Panc1 (cell line): ENCODE results near the gene TP53BP2. TPM values are rescaled to one million over a fixed set of nuclear protein-coding genes. Genes with fewer than 3 reads are reported as not detected.

Source experiments
- ATAC-seq: fragments of 200-7000 bp; cut with Tn5 transposase; 2 replicates; pipeline ENCODE4 v1.9.1; 2020; ENCODE audit warnings: mild to moderate bottlenecking, moderate library complexity
- BruUV-seq: library from RNA; stranded (reverse); fragments of 400-500 nt; replicated peaks from 2 replicates; lab custom pipeline; 2021; lab: Mats Ljungman, UMichigan
- CTCF ChIA-PET: fragments of 300-600 bp; sonication (Branson Sonifier 250); formaldehyde crosslinking; loops from one replicate; lab custom pipeline; 2022; ENCODE audit warnings: antibody characterized with exemption; lab: Charles Lee
- POLR2A ChIA-PET: fragments of 300-600 bp; sonication (Branson Sonifier 250); formaldehyde crosslinking; loops from one replicate; lab custom pipeline; 2022; ENCODE audit warnings: antibody characterized with exemption; lab: Charles Lee
- DNase-seq: peaks from one replicate; pipeline ENCODE4 v3.0.0-alpha.2; 2010; ENCODE audit warnings: low read depth, low spot score
- H3K27ac ChIP-seq: 2 replicates; pipeline ENCODE4 v1.5.1; 2011; ENCODE audit warnings: mild to moderate bottlenecking, low read length, inconsistent platforms
- H3K27me3 ChIP-seq: fragments of 200-500 bp; sonication (Bioruptor generic); 2 replicates; pipeline ENCODE4 v1.6.0; 2014; ENCODE audit warnings: low read length, inconsistent platforms; ENCODE audit not compliant: control insufficient read depth, insufficient read depth
- H3K36me3 ChIP-seq: fragments of 200-500 bp; sonication (Bioruptor generic); 2 replicates; pipeline ENCODE4 v1.5.1; 2014; ENCODE audit warnings: inconsistent platforms, mild to moderate bottlenecking, low read length, moderate library complexity; ENCODE audit not compliant: control insufficient read depth, insufficient read depth
- H3K4me1 ChIP-seq: 2 replicates; pipeline ENCODE4 v1.5.1; 2011; ENCODE audit warnings: inconsistent platforms, mild to moderate bottlenecking, low read length, moderate library complexity; ENCODE audit not compliant: control insufficient read depth, insufficient read depth
- H3K4me3 ChIP-seq, 2 experiments: 2 replicates each; pipeline ENCODE4 v1.5.1; 2011 to 2012; ENCODE audit warnings: low read depth in 2 of 2, low read length in 2 of 2, mild to moderate bottlenecking in 2 of 2, inconsistent platforms in 1 of 2, moderate library complexity in 1 of 2
- H3K9me3 ChIP-seq: fragments of 200-500 bp; sonication (Bioruptor generic); 2 replicates; pipeline ENCODE4 v1.5.1; 2014; ENCODE audit warnings: low read depth, mild to moderate bottlenecking, inconsistent platforms, low read length, moderate library complexity; ENCODE audit not compliant: control insufficient read depth, insufficient read depth
- POLR2AphosphoS5 ChIP-seq: IDR thresholded peaks from 2 replicates; pipeline ENCODE4 v1.6.1; 2012; ENCODE audit warnings: mild to moderate bottlenecking, low read depth, low read length, moderate library complexity
- SIN3A ChIP-seq: IDR thresholded peaks from 2 replicates; pipeline ENCODE4 v1.6.1; 2012; ENCODE audit warnings: low read depth, mild to moderate bottlenecking, low read length, moderate library complexity, borderline replicate concordance; ENCODE audit not compliant: insufficient read depth
- TCF7L2 ChIP-seq: IDR thresholded peaks from 2 replicates; pipeline ENCODE4 v1.6.1; 2011; ENCODE audit warnings: mild to moderate bottlenecking, low read depth, low read length, inconsistent platforms
- in situ Hi-C: cut with HindIII; loops from 2 replicates; pipeline ENCODE4 v1.10.0; 2016; ENCODE audit warnings: low sequenced_read_pairs, low pct_unique_long_range_greater_than_20kb
- intact Hi-C: fragments of 100-400 bp; cut with micrococcal nuclease; formaldehyde crosslinking; loops from one replicate; pipeline ENCODE4 v1.10.0; 2022; ENCODE audit not compliant: unreplicated experiment
- total RNA-seq: library from RNA; stranded (reverse); gene quantifications from one replicate; pipeline ENCODE4 v1.2.1, GENCODE V29; 2021; ENCODE audit not compliant: unreplicated experiment
- TF ChIP-seq, protein P1 (sequence below), 2 experiments: IDR thresholded peaks; 2 replicates each; pipeline ENCODE4 v1.6.1; 2011 to 2012; ENCODE audit warnings: low read depth in 2 of 2, control low read depth in 1 of 2, low read length in 1 of 2, mild to moderate bottlenecking in 1 of 2, moderate library complexity in 1 of 2; ENCODE audit not compliant: insufficient read depth in 1 of 2
- TF ChIP-seq, protein P2 (sequence below): fragments of 450-650 bp; IDR thresholded peaks from 2 replicates; pipeline ENCODE4 v1.5.1; 2017; ENCODE audit warnings: mild to moderate bottlenecking

The TP53BP2 gene
- total RNA-seq, 1 experiment from 2014 or later: 51.4 TPM

DNA sequence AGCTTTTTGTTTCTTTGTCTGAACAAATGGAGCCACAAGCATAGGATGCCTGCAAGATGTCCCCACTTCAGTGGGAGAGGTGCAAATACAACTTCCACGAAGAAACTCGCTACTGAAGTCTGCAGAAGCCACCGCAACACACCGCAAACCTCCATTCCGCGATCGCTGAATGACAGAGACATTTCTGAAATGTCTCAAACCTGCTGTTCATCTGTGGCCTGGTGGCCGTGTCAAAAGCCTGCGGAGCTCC is 1.0 kb downstream of the TP53BP2 start:
- TF ChIP-seq, protein P1, sequence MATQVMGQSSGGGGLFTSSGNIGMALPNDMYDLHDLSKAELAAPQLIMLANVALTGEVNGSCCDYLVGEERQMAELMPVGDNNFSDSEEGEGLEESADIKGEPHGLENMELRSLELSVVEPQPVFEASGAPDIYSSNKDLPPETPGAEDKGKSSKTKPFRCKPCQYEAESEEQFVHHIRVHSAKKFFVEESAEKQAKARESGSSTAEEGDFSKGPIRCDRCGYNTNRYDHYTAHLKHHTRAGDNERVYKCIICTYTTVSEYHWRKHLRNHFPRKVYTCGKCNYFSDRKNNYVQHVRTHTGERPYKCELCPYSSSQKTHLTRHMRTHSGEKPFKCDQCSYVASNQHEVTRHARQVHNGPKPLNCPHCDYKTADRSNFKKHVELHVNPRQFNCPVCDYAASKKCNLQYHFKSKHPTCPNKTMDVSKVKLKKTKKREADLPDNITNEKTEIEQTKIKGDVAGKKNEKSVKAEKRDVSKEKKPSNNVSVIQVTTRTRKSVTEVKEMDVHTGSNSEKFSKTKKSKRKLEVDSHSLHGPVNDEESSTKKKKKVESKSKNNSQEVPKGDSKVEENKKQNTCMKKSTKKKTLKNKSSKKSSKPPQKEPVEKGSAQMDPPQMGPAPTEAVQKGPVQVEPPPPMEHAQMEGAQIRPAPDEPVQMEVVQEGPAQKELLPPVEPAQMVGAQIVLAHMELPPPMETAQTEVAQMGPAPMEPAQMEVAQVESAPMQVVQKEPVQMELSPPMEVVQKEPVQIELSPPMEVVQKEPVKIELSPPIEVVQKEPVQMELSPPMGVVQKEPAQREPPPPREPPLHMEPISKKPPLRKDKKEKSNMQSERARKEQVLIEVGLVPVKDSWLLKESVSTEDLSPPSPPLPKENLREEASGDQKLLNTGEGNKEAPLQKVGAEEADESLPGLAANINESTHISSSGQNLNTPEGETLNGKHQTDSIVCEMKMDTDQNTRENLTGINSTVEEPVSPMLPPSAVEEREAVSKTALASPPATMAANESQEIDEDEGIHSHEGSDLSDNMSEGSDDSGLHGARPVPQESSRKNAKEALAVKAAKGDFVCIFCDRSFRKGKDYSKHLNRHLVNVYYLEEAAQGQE (IDR thresholded peaks at IDR 0.05; ENCODE audit: insufficient read depth in 1 of 2, low read depth in 2 of 2, low read length in 1 of 2): no peak
- TF ChIP-seq SIN3A: no peak
- TF ChIP-seq, protein P2, sequence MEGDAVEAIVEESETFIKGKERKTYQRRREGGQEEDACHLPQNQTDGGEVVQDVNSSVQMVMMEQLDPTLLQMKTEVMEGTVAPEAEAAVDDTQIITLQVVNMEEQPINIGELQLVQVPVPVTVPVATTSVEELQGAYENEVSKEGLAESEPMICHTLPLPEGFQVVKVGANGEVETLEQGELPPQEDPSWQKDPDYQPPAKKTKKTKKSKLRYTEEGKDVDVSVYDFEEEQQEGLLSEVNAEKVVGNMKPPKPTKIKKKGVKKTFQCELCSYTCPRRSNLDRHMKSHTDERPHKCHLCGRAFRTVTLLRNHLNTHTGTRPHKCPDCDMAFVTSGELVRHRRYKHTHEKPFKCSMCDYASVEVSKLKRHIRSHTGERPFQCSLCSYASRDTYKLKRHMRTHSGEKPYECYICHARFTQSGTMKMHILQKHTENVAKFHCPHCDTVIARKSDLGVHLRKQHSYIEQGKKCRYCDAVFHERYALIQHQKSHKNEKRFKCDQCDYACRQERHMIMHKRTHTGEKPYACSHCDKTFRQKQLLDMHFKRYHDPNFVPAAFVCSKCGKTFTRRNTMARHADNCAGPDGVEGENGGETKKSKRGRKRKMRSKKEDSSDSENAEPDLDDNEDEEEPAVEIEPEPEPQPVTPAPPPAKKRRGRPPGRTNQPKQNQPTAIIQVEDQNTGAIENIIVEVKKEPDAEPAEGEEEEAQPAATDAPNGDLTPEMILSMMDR: no peak
- no peak for TF ChIP-seq TCF7L2
- no peak for TF ChIP-seq POLR2AphosphoS5
- Histone ChIP-seq H3K27ac (peak overlapping the region; percentile 88), H3K9me3 (no peaks in the 10 kb centered on the region), H3K36me3 (no peaks in the 10 kb centered on the region; the same call in 1 of the 2 replicates), H3K27me3 (no peaks in the 10 kb centered on the region), H3K4me3 (peak overlapping the region; percentile 75 to 96), H3K4me1 (peaks cover 30% of the 10 kb centered on the region)
- in situ Hi-C loops (no loop called here), intact Hi-C loops (no loop called here)
- no peak for ATAC-seq
- no peak for DNase-seq
- ChIA-PET CTCF (interaction anchor here (1.0 kb wide), 1 partner anchor 33 kb away, joined by 3 read pairs; no protein-coding TSS in a partner anchor), POLR2A (interaction anchor here (0.7 kb wide), 2 partner anchors 103 to 137 kb away, joined by 4 to 6 read pairs; no protein-coding TSS in a partner anchor)
- BruUV-seq: no TSS peak

DNA sequence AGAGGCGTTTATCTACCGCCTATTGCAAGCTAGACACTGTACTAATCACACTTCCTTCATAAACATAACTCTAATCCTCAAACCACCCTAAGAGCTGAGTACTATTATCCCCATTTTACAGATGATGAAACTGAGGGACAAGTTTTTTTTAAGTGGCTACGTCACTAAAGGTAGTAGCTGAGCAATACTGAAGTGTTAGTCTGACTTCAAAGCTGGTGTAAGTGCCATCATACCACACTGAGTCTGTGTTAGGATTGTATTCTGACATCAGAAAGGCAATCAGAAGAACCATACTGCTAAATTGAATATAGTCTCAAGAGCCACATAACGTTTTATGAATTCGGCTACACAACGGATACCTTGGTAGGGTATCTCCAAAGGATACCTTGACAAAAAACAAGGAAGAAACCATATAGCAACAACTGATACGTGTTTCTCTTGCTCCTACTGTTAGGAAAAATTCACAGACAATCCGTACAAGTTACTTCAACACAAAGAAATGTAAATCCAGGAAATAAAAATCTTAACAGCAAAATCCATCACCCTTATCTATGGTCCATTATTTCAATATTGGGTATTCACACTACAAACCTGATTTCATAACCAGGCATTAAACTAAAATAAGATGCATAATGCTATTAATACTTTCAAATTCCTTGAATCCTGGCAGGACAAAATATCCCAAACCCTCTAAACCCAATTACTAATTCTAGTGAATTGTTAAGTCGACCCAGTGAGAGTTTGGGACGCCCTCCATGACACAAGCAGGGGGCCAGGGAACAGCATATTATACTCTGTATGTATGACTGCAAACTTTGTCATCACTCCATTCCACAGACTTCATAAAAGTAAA is 1.6 kb downstream of the TP53BP2 start:
- peak overlapping the region; percentile 75 to 96 for H3K4me3 ChIP-seq
- no peak for DNase-seq
- H3K27me3 ChIP-seq: no peaks in the 10 kb centered on the region
- ChIA-PET CTCF (interaction anchor here (1.0 kb wide), 1 partner anchor 33 kb away, joined by 3 read pairs; no protein-coding TSS in a partner anchor), POLR2A (interaction anchor here (0.7 kb wide), 1 partner anchor 103 kb away, joined by 4 read pairs; no protein-coding TSS in a partner anchor)
- in situ Hi-C loops: no loop called here
- H3K4me1 ChIP-seq: peaks cover 30% of the 10 kb centered on the region
- H3K27ac ChIP-seq: peak overlapping the region; percentile 88
- H3K36me3 ChIP-seq: no peaks in the 10 kb centered on the region; the same call in 1 of the 2 replicates
- BruUV-seq: TSS peak; percentile 79
- TF ChIP-seq, protein P2: no peak
- no peak for TF ChIP-seq SIN3A
- no peak for TF ChIP-seq POLR2AphosphoS5
- TF ChIP-seq TCF7L2: no peak
- TF ChIP-seq, protein P1 (IDR thresholded peaks at IDR 0.05; ENCODE audit: insufficient read depth in 1 of 2, low read depth in 2 of 2, low read length in 1 of 2): no peak
- no peaks in the 10 kb centered on the region for H3K9me3 ChIP-seq
- intact Hi-C loops: no loop called here
- ATAC-seq: no peak
